CD4-positive, alpha-beta T cell treated with Interleukin-21 for 1 hour (primary cell): ENCODE results near the gene POLDIP2.

Source experiments
- DNase-seq: peaks from one replicate; pipeline ENCODE4 v3.0.0-alpha.2; 2020

Gene POLDIP2

GRCh38 chr17:28357061-28357900 lies at the start of gene POLDIP2:
TSS of gene POLDIP2 (minus strand) at chr17:28357527. CDS start at chr17:28357448, 79 bp downstream.
- DNase-seq: peak; percentile 96

GRCh38 chr17:28406473-28406814 lies 49.1 kb upstream of the POLDIP2 start:
- no peak for DNase-seq

- peak; percentile 25 for DNase-seq
Measured at GRCh38 chr17:28405632-28406472, 48.5 kb upstream of the POLDIP2 start, which contains the start of gene SLC46A1. TSS of gene SLC46A1 (minus strand) at chr17:28406212. CDS start at chr17:28406114, 98 bp downstream.

GRCh38 chr17:28404812-28405570 lies 47.7 kb upstream of the POLDIP2 start:
- DNase-seq: no peak

- DNase-seq: no peak
Measured at GRCh38 chr17:28404461-28404811, 47.1 kb upstream of the POLDIP2 start.

GRCh38 chr17:28404007-28404406 lies 46.7 kb upstream of the POLDIP2 start:
- DNase-seq: no peak

- no peak for DNase-seq
Measured at GRCh38 chr17:28402844-28403243, 45.5 kb upstream of the POLDIP2 start.

- DNase-seq: no peak
Measured at GRCh38 chr17:28402224-28402630, 44.9 kb upstream of the POLDIP2 start.

- DNase-seq: no peak
Measured at GRCh38 chr17:28399808-28400207, 42.5 kb upstream of the POLDIP2 start.

- no peak for DNase-seq
Measured at GRCh38 chr17:28398280-28398981, 41.1 kb upstream of the POLDIP2 start.

GRCh38 chr17:28397687-28398279 lies 40.5 kb upstream of the POLDIP2 start:
- DNase-seq: no peak

- no peak for DNase-seq
Measured at GRCh38 chr17:28397275-28397674, 39.9 kb upstream of the POLDIP2 start.

- no peak for DNase-seq
Measured at GRCh38 chr17:28396635-28397239, 39.4 kb upstream of the POLDIP2 start.

GRCh38 chr17:28395968-28396367 lies 38.6 kb upstream of the POLDIP2 start:
- no peak for DNase-seq

- DNase-seq: no peak
Measured at GRCh38 chr17:28395426-28395825, 38.1 kb upstream of the POLDIP2 start.

GRCh38 chr17:28394337-28395116 lies 37.2 kb upstream of the POLDIP2 start:
- DNase-seq: no peak

- no peak for DNase-seq
Measured at GRCh38 chr17:28392491-28392890, 35.2 kb upstream of the POLDIP2 start.

GRCh38 chr17:28391401-28391800 lies 34.1 kb upstream of the POLDIP2 start:
- no peak for DNase-seq

- no peak for DNase-seq
Measured at GRCh38 chr17:28390984-28391383, 33.7 kb upstream of the POLDIP2 start.

- DNase-seq: no peak
Measured at GRCh38 chr17:28390563-28390962, 33.2 kb upstream of the POLDIP2 start.

- no peak for DNase-seq
Measured at GRCh38 chr17:28390141-28390540, 32.8 kb upstream of the POLDIP2 start.
